AG04450 (cell line): Measurements from ENCODE around the gene GRK3. TPM values are rescaled to one million over a fixed set of nuclear protein-coding genes. Genes with fewer than 3 reads are reported as not detected.

Experiments
- CTCF ChIA-PET: fragments of 300-600, 350-600 bp; formaldehyde crosslinking; extraction: SDS; loops from one replicate; lab custom pipeline; 2022; ENCODE audit warnings: antibody characterized with exemption, inconsistent platforms; lab: Charles Lee
- POLR2A ChIA-PET: fragments of 350-600 bp; formaldehyde crosslinking; extraction: SDS; loops from one replicate; lab custom pipeline; 2021; ENCODE audit warnings: antibody characterized with exemption, inconsistent platforms; lab: Yijun Ruan, JAX
- DNase-seq: peaks from one replicate; pipeline ENCODE4 v3.0.0-alpha.2; 2011; ENCODE audit warnings: low read depth, low spot score
- H3K27ac ChIP-seq: one replicate; pipeline ENCODE4 v1.5.1; 2012; ENCODE audit warnings: low read depth, low read length, control low read depth
- H3K27me3 ChIP-seq: one replicate; pipeline ENCODE4 v1.6.0; 2012; ENCODE audit warnings: low read length; ENCODE audit not compliant: control insufficient read depth, insufficient read depth
- H3K4me3 ChIP-seq: 2 replicates; pipeline ENCODE4 v1.5.1; 2011; ENCODE audit warnings: mild to moderate bottlenecking, low read depth, low read length, control low read depth
- H3K9me3 ChIP-seq: 2 replicates; pipeline ENCODE4 v1.5.1; 2012; ENCODE audit warnings: low read length; ENCODE audit not compliant: control insufficient read depth, insufficient read depth
- CTCF ChIP-seq: IDR thresholded peaks from 2 replicates; pipeline ENCODE4 v1.5.1; 2011; ENCODE audit warnings: low read depth, low read length, control low read depth, inconsistent platforms
- polyA plus RNA-seq: library from polyadenylated mRNA; depleted of rRNA; stranded (reverse); fragments of >200 nt; gene quantifications from 2 replicates; pipeline ENCODE4 v1.2.3, GENCODE V29; 2011

The GRK3 gene
- polyA plus RNA-seq, 1 experiment: 0.72 TPM

GRCh38 chr22:25542191-25542590, 22.3 kb upstream of the GRK3 start:
- Histone ChIP-seq H3K27ac (no peak overlapping the region), H3K27me3 (no peaks in the 10 kb centered on the region), H3K4me3 (no peak overlapping the region), H3K9me3 (no peaks in the 10 kb centered on the region)
- CTCF ChIA-PET: no interaction called here
- no peak for DNase-seq
- POLR2A ChIA-PET: no interaction called here
- no peak for TF ChIP-seq CTCF

- no peak overlapping the region for H3K4me3 ChIP-seq
- POLR2A ChIA-PET: no interaction called here
- H3K27me3 ChIP-seq: no peaks in the 10 kb centered on the region
- H3K27ac ChIP-seq: no peak overlapping the region
- CTCF ChIA-PET: no interaction called here
- no peak for TF ChIP-seq CTCF
- DNase-seq: no peak
- H3K9me3 ChIP-seq: no peaks in the 10 kb centered on the region
Observed at GRCh38 chr22:25542720-25543402, 21.6 kb upstream of the GRK3 start.

GRCh38 chr22:25545146-25545545, 19.3 kb upstream of the GRK3 start:
- H3K27me3 ChIP-seq: no peaks in the 10 kb centered on the region
- no peak for TF ChIP-seq CTCF
- no peak for DNase-seq
- H3K4me3 ChIP-seq: no peak overlapping the region
- H3K27ac ChIP-seq: no peak overlapping the region
- no peaks in the 10 kb centered on the region for H3K9me3 ChIP-seq
- ChIA-PET POLR2A (no interaction called here), CTCF (no interaction called here)

- POLR2A ChIA-PET: no interaction called here
- no peaks in the 10 kb centered on the region for H3K9me3 ChIP-seq
- TF ChIP-seq CTCF: no peak
- no peak overlapping the region for H3K27ac ChIP-seq
- CTCF ChIA-PET: no interaction called here
- no peak overlapping the region for H3K4me3 ChIP-seq
- no peaks in the 10 kb centered on the region for H3K27me3 ChIP-seq
- DNase-seq: no peak
Observed at GRCh38 chr22:25545672-25546071, 18.8 kb upstream of the GRK3 start.

- POLR2A ChIA-PET: no interaction called here
- DNase-seq: no peak
Observed at GRCh38 chr22:25546242-25546641, 18.2 kb upstream of the GRK3 start.

More at GRCh38 chr22:25546242-25546641, 18.2 kb upstream of the GRK3 start:
- Histone ChIP-seq H3K27ac (no peak overlapping the region), H3K9me3 (no peaks in the 10 kb centered on the region), H3K27me3 (no peaks in the 10 kb centered on the region), H3K4me3 (no peak overlapping the region)
- CTCF ChIA-PET: no interaction called here
- no peak for TF ChIP-seq CTCF
